Gastrocnemius medialis (tissue), 4 donors: Measurements from ENCODE around the gene LRRC3C.

Source experiments
- POLR2A ChIP-seq, 2 donors: fragments of 450-650 bp; IDR thresholded peaks; one replicate each; pipeline ENCODE4 v1.6.1; 2017; ENCODE audit warnings: antibody characterized with exemption in 2 of 2, mild to moderate bottlenecking in 2 of 2, moderate library complexity in 2 of 2
- TF ChIP-seq, protein P1 (sequence below), 5 experiments: fragments of 450-650 bp in 3 of 5; fragments of 200-600 bp in 2 of 5; sonication (generic) in 2 of 5; IDR thresholded peaks in 4 of 5; conservative IDR thresholded peaks in 1 of 5; 1 replicate in 4 of 5; 2 replicates in 1 of 5; pipeline ENCODE4 v1.5.1; 2016 to 2019; ENCODE audit warnings: antibody characterized with exemption in 5 of 5, mild to moderate bottlenecking in 3 of 5, moderate library complexity in 3 of 5

DNA sequence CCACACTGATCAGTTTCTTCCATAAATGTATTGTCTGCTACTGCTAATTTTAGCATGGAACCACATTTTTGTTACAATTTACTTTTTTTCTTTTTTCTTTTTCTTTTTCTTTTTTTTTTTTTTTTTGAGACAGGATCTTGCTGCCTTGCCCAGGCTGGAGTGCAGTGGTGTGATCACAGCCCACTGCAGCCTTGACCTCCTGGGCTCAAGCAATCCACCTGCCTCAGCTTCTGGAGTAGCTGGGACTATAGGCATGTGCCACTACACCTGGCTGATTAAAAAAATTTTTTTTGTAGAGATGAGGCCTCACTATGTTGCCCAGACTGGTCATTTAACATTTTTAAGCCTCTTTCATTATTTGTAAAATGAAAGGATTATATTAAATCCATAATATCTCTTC lies 40.5 kb upstream of the LRRC3C start:
- TF ChIP-seq, protein P1, sequence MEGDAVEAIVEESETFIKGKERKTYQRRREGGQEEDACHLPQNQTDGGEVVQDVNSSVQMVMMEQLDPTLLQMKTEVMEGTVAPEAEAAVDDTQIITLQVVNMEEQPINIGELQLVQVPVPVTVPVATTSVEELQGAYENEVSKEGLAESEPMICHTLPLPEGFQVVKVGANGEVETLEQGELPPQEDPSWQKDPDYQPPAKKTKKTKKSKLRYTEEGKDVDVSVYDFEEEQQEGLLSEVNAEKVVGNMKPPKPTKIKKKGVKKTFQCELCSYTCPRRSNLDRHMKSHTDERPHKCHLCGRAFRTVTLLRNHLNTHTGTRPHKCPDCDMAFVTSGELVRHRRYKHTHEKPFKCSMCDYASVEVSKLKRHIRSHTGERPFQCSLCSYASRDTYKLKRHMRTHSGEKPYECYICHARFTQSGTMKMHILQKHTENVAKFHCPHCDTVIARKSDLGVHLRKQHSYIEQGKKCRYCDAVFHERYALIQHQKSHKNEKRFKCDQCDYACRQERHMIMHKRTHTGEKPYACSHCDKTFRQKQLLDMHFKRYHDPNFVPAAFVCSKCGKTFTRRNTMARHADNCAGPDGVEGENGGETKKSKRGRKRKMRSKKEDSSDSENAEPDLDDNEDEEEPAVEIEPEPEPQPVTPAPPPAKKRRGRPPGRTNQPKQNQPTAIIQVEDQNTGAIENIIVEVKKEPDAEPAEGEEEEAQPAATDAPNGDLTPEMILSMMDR (IDR thresholded peaks at IDR 0.05 in 4 of 5, conservative IDR thresholded peaks at IDR 0.05 in 1 of 5), result no peak
- TF ChIP-seq POLR2A (IDR thresholded peaks at IDR 0.05), result no peak
